Fibroblast of the conjunctiva (primary cell): ENCODE data around the gene MAP3K12.

Source experiments
- DNase-seq: peaks from one replicate; pipeline ENCODE4 v3.0.0-alpha.2; 2010; ENCODE audit warnings: low read depth

The MAP3K12 gene

DNA sequence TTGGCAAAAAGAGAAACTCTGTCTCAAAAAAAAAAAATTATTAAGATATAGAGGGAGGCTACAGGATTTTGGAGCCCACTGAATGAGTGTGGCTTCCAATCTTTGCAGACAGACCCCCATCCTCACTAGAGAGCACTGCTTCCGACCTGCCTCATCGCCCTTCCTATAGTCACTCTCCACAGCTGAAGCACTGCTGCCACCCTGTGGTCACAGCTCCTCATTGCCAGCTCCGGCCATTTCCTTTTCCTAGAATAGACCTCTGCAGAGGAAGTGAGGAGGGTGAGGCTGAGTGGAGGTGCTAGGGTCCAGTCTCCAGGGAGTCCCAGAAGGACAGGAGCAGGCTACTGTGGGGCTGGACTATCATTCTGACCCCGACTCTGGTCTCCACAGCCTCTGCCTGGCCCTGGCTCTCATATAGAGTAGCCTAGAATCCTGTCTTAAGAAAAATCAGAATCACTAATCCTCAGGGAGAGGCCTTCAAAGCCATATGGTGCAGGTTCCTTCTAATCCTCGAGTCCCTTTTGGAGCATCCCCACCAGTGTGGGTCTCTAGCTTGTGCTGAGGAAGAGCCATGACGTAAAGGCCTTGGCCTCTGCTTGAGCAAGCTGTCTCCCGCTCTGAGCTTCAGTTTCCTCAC is 9.4 kb upstream of the MAP3K12 start:
- DNase-seq, result peak; percentile 55

DNA sequence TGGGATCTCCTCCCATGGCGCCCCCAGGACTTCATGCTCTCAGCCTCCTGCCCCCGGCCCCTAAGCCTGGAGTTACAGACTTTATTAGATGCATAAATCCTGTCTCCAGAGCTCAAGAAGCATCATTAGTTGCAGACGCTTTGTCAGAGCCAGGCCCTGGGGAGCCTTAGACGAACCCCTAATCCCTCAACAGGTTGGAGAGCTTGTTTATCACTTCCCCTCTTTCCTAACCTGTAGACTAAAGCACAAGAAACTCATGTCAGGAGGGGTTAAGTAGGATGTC is 8.3 kb upstream of the MAP3K12 start:
- no peak for DNase-seq

DNA sequence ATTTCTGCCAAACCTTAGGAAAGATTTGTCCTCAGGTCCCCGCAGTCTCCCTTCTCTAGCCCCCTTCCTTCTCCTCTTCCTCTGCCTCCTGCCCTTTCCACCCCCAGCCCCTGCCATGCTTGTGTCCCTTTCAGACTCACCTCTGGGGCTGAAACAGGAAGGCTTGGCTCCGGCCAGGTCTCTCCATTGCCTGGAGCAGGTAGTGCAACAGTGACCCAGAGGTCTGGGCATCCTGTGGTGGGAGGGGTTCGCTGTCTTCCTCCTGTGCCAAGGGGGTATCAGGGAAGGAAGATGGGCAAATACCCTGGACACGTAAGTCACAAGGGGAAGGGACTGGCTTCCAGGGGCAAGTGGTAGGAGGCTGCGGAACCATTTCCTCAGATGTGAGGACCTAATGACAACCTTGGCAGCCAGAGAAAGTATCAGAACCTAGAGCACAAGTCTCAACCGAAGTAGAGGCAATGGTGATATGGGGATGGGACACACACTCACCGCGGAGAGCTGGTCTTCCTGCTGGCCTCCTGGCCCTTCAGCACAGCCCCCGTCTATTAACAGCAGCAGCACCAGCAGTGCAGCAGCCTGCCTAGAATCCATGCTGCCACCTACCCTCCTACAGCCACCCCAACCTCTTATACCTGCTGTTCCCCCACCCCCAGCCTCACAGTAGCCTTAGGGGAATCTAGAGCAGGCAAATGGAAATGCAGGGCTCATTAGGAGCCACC is 7.8 kb upstream of the MAP3K12 start, which contains the start of gene NPFF:
NPFF (minus strand) TSS at position 604 of the 722 bp plus-strand sequence; CDS start at position 594, 10 bp downstream.
- DNase-seq, result no peak

DNA sequence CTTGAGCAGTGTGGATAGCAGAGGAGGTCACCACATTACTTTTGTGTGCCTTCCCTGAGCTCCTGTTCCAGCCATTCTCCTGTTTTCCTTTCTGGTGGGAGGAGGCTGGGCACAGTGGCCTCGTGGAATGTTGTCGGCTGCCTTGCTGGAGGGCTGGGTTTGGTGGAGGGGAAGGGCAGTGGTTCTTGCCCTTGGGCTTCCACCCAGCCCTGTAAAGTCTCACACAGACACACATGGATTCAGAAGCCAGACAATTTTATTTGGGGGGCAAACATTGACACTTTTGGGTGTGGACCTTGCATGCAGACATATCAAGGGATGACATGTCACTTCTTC is 7.2 kb upstream of the MAP3K12 start:
- DNase-seq, result no peak

DNA sequence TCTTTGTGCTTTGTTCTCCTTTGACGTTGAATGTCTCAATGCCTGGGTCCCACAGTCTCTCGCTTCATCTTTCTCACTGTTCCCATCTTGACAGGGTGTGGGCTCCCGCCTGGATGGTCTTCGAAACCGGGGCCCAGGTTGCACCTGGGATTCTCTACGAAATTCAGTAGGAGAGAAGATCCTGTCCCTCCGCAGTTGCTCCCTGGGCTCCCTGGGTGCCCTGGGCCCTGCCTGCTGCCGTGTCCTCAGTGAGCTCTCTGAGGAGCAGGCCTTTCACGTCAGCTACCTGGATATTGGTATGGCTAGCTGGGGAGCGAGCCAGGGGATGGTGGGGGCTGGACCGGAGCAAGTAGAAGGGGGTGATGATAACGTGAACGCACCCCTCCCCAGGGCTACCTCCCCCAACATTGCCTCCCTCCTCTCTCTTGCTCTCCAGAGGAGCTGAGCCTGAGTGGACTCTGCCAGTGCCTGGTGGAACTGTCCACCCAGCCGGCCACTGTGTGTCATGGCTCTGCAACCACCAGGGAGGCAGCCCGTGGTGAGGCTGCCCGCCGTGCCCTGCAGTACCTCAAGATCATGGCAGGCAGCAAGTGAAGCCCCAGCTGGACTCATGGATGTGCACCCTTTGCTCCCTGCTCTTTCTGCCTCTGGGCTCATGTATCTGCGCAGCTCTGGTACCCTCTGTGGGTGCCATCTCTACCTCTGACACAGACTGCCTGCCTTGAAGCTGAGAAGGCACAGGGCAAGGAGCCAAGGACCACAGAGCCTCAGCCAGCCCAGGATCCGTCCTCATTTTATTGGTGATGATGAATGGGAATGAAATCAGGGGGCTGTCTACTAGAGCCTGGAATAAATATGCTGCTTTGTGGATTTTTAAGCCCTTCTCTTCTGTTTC is 6.5 kb upstream of the MAP3K12 start:
- no peak for DNase-seq

DNA sequence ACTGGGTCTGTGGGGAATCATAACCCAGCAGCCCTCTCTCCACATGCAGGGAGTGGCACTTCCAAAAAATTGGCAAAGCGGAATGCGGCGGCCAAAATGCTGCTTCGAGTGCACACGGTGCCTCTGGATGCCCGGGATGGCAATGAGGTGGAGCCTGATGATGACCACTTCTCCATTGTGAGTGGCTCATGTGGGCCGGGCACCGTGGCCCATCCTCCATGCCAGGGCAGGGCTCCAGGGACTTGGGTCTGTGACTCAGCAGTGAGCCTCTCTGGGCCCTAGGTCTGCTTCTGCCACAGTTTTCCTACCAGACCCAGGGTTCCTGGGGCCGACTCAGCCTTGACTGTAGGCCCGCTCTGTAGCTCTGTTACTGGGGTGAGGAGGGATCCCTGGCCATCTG is 5.8 kb upstream of the MAP3K12 start:
- no peak for DNase-seq

DNA sequence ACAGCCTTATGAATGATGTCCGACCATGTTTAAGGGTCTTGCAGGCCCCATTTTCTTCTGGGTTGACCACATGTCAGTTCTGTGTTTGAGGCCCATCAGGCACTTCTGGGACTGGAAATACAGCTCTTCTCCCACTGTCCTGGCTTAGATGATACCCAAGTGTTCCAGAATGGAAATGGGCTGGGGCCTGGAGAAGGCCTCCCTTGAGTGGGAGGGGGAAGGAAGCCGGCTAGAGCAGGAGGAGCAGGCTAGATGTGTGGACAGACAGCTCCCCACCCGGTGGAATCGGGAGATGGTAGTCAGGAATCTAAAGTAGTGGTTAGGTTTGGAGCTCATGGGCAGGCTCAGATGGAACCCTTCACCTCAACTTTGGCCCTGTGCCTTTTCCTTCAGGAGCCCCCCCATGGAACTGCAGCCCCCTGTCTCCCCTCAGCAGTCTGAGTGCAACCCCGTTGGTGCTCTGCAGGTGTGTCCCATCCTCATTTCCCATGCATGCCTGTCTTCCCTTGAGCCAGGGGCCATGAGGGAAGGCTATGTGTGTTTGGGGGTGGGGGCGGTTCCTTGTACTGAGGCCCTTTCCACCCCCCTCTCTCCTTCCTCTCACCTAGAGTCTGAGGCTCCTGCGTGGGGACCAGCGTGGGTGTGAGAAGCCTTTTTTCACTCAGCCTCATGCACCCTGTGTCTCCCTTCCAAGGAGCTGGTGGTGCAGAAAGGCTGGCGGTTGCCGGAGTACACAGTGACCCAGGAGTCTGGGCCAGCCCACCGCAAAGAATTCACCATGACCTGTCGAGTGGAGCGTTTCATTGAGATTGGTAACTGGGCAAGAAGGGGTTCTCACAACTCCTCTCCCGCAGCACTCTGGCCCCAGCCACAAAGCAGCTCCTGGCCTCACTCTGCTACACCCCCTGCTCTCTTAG is 5.0 kb upstream of the MAP3K12 start:
- no peak for DNase-seq

DNA sequence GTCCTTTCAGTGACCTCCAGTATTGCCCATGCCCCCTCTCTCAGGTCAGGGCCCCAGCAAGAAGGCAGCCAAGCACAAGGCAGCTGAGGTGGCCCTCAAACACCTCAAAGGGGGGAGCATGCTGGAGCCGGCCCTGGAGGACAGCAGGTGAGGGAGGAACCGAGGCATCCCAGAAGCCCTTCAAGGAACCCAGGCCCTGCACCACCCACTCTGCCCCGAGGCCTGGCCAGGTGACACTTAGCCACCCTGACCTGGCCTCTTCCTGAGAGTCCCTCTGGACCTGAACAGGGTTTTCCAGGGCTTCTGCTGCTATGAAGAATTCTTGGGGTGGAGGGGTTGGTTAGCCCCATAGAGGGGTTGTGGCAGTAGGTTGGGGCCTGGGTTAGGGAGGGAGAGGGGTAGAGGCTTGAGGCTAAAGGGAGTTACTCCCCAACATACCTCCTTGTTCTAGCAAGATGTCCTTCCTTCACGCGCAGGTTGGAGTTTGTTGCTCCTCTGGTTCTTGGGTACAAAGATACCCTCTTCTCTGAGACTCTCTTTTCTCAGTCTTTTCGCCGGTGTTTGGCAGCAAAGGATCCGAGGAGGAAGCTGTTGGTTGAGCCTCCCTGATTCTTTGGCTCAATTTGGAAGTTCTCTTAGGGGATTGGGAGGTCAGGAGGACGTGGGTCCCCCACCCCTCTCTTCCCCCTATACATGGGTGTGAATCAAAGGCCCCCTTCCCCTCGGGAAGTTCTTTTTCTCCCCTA is 3.9 kb upstream of the MAP3K12 start:
- DNase-seq, result no peak

DNA sequence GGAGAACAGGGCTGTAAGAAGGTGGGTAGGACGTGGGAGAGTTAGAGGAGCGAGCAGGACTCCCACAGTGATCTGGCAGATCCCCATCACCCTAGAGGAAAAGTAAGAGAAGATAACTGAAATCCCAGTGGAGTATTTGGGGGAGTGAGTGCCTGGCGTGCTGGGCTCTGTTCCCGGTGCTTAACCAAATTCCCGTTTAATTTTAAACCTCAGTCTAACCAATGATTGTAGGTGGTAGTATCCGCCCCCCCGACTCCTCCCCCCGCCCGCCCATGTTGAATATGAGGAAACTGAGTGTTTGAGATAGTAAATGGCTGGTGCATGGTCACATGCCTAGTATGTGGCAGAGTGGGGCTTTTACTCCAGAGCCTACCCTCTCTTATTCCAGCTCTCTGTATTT is 3.1 kb upstream of the MAP3K12 start:
- no peak for DNase-seq

DNA sequence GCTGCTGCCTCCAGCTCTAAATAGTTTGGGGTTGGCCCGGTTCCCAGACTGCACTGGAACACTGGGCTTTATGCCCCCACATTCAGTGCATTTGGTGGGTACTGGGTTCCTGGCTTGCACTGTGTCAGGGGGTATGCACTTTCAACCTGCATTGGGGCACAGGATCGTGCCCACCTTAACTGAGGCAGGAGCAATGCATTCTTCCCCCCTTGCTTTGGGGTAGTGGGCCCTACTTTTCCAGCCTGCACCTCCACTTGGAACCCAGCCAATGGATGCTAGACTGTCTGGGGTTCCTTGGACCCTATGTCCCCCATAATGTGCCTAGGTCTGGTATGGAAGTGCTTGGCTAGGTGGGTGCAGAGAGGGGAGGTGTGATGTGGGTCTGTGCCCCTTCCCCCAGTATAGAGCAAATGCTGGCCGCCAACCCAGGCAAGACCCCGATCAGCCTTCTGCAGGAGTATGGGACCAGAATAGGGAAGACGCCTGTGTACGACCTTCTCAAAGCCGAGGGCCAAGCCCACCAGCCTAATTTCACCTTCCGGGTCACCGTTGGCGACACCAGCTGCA is 2.4 kb upstream of the MAP3K12 start:
- DNase-seq, result no peak

DNA sequence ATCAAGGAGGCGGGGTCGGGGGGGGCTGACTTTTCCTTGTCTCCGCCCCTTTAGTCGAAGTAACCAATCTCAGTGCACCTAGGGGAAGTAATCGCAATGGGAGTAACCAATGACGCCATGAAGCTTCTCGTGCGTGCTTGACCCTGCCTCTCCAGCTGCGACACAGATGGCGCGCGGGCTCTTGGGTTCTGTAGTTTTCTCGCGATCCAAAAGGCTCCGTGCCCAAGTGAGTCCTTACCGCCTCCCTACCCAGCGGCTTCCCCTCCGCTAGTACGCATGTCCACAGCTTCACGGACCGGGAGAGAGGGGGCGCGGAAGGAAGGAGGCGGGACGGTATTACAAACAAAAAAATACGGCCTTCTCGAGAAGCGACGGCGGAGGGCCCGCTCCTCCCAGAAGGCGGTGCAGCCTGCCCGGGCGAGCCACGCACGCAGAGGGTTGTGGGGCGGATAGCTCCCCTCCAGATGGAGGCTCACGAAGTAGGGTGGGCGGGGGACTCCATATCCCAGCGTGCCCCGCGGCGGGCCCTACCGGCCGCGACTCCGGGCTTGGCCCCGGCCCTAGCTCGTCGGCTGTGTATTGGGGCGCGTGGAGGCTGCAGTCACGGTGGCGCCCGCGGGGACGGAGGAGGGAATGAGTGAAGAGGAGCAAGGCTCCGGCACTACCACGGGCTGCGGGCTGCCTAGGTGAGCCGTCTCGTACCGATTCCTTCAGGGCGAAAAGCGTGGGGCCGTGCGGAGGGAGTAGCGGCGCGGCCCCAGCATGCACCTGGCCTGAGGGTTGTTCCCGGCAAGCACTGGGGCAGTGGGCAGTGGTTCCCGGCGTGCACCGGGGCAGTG is 1.7 kb upstream of the MAP3K12 start, which contains the start of gene TARBP2:
TARBP2 (plus strand) TSS at position 508 of the 839 bp plus-strand sequence; CDS start at position 634, 126 bp downstream.
- DNase-seq, result peak; percentile 100

DNA sequence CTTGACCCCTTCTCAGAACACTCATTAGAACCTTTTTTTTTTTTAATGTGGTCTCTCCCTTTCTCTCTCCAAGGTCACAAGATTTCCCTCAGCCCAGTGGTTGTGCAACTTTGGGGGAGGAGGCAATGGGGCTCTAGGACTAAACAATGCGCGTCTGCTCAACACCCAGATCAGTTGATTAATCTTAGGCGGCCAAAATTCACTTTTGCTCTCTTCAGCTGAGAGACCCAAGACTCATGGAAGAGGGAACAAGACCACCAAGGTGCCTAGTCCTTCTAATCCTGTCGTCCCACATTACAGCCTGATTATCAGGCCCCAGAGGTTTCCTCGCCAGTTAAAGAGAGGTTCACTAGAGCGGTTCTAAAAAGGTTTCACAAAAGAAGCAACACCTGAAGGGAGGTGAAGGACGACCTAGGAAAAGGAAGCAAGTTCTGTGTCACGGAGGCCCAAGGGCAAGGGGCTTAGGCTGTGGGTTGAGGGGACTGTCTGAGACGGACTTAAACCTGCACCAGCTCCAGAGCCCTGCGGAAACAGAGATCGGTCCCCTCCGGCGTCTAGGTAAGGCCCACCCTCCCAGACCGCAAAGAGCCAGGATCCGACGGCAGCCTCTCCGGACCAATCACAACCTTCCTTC is 1.0 kb upstream of the MAP3K12 start:
- DNase-seq, result peak; percentile 76

DNA sequence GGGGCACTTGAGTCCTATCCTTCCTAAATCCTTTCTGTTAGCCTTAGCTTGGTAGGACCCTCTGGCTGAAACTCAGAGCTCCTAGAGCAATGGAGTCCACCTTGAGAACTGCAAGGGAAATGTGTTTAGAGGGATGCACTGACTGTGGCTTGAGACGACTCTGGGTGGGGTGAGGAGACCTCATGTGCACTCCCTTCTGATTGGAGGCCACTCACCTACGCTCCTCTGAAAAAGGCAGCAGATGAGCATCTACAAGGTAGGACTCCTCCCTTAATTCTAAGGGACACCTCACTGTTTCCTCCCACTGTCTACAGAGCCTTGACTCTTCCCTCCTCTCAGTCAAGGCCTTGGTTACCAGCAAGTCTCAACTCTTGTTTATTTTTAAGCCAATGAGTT is 1.0 kb downstream of the MAP3K12 start:
- no peak for DNase-seq

DNA sequence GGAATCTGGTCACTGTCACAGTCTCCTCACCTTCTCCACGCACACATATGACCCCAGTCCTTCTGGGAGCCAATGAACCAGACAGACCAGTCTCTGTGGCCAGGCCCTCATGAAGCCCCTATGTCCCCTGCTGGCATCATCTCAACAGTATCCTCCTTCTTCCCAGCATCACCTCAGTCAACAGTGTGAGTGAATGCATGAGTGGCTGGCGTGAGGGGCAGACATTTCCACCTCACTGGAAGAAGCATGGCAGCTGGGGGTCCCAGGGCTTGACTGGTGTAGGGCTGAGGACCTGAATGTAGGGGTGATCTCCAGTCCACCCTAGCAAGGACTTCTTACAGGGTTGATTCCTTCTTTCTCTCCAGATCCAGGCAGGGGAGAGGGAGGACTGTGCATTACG is 1.8 kb downstream of the MAP3K12 start:
- no peak for DNase-seq

DNA sequence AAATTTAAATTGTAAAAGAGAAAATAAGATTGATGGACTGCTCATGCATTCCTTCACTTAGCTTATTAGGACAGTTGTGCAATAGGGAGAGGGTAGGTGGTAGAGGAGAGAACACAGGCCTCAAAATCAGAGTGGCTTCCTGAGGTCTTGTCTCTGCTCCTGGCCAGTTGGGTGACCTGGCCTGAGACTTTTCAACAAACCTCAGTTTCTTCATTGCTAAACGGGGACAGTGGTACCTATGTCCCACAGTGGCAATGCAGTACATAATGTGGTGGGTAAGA is 2.6 kb downstream of the MAP3K12 start:
- DNase-seq, result no peak

DNA sequence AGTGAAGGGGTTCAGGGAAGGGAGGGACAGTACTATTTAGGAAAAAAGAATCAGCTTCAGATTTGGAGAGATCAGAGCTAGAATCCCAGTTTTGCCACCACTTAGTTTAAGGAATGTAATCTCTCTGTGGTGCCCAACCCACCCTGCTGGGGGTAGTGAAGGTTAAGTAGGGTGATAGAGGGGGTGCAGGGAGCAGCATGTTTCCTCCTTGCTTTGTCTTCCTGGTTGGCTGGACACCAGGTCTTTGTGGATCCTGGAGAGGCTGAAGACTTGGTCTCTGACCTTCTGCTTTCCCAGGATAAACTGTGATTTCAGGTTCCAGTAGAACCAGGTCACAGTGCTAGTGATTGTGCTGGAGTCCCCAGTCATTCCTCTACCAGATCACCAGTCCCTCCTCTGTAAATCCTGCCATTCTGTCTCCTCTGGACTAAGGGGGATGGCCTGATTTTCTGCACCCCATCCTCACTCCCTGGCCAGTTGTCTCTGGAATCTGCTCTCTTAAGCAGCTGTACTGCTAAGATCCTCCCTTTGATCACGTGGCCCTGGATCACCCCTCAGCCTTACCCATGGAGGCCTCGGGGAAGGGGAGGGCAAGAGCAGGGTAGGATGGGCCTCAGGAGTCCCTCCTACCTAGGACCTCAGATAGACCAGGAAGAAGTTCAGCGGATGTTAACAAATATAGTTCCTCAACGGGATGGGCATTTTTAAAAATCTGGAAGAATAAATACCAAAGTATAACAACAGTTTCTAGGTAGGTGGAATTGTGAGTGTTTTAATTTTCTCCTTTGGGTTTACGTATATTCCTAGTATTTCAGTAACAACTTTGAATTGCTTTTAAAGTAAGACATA is 3.1 kb downstream of the MAP3K12 start:
- peak; percentile 74 for DNase-seq

DNA sequence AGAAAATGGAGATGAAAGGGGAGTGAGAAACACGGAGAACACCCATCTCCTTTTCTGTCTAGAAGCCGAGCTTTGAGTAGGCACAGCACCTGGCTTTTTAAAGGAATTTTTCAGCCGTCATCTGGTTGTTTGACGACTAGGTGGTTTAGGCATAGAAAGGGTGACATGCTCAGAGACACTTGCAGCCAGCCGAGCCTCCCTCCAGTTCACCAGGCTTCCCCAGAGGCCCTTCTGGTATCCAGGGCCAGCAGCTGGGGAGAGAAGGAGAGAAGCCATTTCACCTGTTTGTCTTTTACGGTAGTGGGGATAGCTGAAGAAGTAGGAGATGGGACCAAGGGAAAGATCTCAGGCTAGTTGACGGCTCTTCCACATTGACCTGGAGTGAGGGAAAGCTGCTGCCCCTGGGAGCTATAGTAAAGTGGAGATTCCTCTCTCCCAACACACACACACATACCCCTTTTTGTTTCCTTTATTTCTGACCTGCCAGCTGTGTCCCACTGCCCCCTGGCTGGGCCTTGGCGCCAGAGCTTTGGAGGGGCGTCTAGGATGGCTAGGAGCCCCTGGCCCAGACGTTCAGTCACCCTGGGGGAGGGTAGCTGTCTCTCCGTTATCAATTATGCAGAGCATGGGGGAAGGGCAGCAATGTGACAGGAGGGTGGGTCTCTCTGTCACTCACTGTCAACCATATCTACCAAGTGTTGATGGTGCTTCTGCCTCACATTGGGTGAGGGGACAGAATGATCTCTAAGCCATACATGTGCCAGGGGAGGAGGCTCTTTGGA is 5.5 kb downstream of the MAP3K12 start:
- DNase-seq, result no peak
